COLO668 (cell line): ENCODE measurements around the gene MND1.
A peak's percentile ranks its signal among the peaks of the same experiment; 100 is the strongest.
"Not testable (repeated sequence)": the region's sequence is repeated elsewhere in the genome, so short reads cannot be mapped to it uniquely, and the experiment has no call there.

Source experiments
- DNase-seq: peaks from one replicate; lab custom pipeline; 2025; ENCODE audit not compliant: unreplicated experiment; lab: John Stamatoyannopoulos, UW

The MND1 gene

DNA sequence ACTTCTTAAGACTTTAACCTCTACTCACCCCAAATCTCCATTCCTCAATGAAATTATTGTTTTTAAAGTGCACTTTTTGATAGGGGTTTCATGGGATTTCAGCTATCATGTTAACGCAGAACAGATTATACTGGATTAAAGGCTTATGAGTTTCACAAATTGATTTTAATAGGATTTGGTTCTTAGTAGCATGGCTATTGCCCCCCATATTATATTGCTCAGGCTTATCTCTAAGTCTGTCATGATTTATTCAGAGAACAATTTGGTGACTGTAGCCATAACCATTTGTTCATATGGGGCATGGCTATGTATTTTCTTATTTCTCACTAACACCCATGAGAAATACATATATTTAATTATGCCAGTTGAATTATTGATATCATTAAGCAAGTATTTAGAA lies 57.0 kb downstream of the MND1 start:
- no peak for DNase-seq

DNA sequence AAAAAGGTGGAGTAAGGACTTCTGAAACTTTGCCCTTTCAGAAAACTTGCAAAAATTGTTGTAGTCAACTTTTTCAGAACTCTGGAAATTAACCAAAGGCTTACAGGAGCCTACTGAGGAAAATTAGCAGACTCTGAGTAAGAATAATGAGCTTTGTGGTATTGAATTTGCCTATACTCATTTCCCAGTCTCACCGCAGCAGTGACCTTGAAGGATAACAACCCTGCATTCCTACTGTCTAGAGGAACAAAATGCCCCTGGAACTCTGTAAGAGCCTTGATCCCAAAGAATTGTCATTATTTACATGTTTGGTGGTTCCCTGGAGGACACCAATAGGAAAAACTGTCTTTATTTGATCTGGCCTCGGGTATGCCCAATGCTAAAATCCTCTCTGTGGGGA lies 57.9 kb downstream of the MND1 start:
- no peak for DNase-seq

DNA sequence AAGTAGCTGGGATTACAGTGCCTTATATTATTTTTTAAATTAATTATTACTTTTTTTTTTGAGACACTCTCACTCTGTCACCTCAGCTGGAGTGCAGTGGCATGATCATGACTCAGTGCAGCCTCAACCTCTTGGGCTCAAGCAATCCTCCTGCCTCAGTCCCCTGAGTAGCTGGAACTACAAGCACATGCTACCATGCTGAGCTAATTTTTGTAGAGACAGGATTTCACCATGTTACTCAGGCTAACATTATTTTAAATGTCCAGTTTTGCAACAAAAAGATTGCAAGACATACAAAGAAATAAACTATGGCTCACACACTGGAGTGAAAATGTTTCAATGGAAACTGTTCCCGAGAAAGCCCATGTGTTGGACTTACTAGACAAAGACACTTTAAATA lies 59.2 kb downstream of the MND1 start:
- no peak for DNase-seq

DNA sequence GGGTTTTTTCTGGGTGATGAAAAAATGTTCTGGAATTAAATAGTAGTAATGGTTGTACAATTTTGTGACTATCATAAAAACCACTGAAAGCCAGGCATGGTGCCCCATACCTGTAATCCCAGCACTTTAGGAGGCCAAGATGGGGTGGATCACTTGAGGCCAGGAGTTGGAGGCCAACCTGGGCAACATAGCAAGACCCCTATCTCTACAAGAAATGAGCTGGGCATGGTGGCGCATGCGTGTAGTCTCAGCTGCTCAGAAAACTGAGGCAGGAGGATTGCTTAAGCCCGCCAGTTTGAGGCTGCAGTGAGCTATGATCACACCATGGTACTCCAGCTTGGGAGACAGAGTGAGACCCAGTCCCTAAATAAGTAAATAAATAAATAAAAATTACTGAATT lies 63.4 kb downstream of the MND1 start:
- no peak for DNase-seq

DNA sequence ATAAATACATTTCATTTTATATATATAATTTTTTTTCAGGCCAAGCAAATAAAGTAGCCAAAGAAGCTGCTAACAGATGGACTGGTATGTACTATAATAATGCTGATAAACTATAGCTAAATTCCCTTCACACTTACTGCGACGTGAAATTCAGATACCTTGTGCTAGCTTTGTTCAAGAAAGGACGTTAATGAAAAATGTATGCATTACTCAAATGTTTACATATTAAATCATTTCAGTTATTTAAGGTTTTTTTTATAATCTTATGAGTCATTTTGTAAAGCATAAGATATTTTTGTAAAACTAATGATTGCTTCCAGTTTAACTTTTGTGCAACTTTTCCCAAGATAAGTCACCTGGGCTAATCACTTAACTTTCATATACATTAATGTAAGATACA lies 64.4 kb downstream of the MND1 start:
- no peak for DNase-seq

DNA sequence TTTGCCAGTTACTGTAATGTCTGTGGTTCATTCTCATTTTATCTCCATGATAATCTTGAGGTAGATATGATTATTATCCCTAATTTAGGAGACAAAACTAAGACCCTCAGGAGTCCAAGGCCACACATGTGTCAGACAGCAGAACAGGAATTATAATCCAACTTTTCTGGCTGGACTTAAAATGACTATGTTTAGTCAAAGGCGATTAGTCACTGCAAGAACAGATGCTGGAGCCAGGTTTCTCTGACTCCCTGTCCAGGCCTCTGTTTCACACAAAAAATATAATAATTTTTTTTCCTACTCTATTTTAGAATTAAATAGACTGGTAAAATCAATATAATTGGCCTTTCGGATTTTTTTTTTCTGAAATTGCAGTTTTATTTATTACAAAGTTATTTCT lies 64.9 kb downstream of the MND1 start:
- no peak for DNase-seq

DNA sequence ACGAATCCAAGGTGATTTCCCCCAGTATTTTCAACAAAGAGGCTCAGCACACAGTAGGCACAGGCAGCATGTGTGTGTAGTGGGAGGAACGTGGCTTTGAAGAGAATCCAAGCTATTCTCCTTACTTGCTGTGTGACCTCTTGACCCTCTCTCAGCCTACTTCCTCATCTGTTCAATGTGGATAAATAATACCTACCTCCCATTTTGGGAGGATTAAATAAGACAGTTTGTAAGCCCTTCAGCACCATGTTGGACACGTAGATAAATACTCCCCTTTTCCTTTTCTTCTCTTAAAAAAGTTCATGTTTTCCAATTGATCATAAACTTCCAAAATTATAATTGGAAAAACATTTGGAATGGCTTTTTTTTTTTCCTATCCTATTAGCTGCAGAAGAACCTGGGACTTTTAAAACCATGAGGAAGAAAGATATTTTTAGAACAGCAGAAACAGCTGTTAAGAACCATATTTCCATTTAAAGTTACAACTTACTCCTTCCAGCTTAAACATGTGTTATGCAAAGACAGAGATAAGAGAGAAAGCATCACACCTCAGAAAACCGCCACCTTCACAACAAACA lies 65.5 kb downstream of the MND1 start:
- DNase-seq: no peak

DNA sequence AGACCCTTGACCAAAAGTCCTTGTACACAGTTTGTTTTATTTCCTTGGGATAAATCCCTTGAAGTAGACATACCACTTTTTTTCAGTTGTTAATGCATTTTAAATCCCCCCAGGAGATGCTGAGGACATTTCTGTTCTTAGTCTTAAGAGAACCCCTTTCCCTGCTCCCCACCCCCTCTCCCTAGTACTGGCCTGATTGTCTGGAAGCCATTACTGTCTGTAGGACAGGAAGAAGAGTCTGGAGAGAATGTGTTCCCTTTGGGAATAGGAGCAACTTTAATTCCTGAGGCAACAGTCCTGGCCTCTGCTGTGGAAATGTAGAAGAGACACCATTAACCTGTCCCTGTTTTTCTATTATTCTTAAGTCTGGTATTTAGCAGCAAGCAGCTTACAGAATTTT lies 69.4 kb downstream of the MND1 start:
- DNase-seq: no peak

DNA sequence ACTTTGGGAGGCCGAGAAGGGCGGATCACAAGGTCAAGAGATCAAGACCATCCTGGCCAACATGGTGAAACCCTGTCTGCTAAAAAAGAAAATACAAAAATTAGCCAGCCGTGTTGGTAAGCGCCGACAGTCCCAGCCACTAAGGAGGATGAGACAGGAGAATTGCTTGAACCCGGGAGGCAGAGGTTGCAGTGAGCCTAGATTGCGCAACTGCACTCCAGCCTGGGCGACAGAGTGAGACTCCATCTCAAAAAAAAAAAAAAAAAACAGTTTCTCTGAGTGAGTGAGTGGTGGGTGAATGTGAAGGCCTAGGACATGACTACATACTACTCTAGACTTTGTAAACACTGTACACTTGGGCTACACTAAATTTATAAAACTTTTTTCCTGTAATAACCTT lies 72.0 kb downstream of the MND1 start:
- not testable (repeated sequence) for DNase-seq

DNA sequence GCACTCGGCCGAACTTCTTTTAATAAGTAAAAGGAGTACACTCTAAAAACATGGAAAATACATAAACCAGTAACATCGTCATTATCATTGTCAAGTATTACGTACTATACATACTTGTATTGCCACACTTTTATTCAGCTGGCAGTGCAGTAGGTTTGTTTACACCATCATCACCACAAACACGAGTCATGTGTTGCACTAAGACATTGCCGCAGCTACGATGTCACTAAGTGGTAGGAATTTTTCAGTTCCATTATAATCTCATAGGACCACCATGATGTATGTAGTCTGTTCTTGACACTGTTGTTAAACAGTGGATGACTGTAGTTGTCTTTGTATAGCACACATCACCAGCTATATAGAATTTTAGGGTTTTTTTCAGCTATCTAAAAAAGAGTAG lies 73.6 kb downstream of the MND1 start:
- no peak for DNase-seq

DNA sequence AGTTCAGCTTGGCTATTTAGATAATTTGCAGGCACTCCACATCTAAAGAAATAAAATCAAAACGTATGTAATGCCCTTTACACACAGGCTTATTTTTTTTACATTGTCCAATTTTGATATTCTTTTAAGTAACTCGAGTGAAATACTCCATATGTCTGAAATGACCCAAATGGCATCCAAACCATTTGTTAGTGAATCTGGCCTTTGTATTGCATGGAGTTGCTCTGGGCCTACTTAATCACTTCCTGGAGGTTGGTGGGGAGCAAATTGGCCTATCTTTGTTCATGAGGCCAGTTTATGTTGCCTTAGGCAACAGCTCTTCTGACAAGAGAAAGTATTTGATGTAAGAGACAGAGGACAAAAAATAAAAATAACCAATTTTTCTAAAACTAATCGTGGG lies 74.1 kb downstream of the MND1 start:
- no peak for DNase-seq

DNA sequence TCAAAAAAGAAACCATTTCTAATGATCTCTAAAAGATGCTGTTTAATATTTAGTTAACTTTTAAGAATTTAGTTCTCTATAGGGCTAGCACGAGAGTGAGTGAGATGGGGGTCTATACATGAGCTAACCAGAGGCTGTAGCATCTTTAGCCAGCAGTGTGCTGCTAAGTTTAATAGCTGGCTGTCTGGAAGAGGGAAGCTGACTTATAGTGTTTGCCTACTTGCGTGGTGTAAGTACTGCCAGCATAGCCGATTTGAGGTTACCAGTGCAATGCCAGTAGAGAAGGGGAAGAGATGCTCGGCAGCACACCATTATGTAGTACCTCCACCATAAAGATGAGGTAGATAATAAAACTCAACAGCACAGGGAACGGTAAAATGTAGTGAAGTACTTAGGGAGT lies 74.5 kb downstream of the MND1 start:
- DNase-seq: no peak

DNA sequence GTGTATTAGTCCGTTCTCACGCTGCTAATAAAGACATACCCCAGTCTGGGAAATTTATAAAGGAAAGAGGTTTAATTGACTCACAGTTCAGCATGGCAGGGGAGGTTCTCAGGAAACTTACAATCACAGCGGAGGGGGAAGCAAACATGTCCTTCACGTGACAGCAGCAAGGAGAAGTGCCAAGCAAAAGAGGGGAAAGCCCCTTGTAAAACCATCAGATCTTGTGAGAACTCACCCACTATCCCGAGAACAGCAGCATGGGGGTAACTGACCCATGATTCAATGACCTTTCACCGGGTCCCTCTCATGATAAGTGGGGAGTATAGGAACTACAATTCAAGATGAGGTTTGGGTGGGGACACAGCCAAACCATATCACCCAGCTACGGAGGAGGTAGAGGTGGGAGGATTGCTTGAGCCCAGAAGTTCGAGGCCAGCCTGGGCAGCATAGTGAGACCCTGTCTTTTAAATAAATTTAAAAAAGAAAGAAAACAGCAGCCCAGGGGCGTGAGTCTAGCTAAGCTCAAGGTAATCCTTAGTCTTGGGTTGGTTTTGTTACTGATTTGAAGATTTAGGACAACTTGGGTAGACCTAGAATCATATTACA lies 75.3 kb downstream of the MND1 start:
- no peak for DNase-seq

DNA sequence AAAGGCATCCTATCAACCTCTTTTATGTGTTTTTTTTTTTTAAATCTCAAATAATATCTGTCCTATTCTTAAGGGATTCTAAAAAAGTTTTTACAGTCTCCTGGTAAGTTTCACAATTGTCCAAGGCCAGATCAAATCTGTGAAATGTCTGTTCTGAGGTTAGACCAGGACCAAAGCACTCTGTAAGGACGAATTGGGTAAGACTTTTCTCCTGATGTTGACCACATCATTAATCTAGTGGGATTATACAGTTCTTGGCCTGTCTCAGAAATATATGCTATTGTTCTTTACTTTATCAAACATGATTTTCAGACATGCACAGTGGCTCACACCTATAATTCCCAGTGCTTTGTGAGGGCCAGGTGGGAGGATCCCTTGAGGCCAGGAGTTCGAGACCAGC lies 75.9 kb downstream of the MND1 start:
- no peak for DNase-seq

DNA sequence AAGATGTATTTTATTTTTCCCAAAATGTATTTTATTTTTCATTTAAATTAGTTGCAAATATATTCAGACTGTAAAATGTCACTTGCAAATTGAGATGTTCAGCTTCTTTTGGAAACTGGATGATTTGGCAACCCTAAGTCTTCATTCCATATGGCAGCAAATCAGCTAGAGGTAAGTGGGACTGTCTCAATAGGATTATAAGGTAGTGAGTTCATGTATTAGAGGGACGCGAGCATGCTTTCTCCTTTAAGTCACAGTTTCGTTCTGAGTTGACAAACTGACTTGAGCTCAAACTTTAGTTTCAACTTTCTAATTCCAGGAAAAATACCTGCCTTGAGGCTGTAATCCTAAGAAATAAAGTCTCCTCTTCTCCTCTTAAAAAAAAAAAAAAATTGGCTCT lies 77.5 kb downstream of the MND1 start:
- no peak for DNase-seq

DNA sequence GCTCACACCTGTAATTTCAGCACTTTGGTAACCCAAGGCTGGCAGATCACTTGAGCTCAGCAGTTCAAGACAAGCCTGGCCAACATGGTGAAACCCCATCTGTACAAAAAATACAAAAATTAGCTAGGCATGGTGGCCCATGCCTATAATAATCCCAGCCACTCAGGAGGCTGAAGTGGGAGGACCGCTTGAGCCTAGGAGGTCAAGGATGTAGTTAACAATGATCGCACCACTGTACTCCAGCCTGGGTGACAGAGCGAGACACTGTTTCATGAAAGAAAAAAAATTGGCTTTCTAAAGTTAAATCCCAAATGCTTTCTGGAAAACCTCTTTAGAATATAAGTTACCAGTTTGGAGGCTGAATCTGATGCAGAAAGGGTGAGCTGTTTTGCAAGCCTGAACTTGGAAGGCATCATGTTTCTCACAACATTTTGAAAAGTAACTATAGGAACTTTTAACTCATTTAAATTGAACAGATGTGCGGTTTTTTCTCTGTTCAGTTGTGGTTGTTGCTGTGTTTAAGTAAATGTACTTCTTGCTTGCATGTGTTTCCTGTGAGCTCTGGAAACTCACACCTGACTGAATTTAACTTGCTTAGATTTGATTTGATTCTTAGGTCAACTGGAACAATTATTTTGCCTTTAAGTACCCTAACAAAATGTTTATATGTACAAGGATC lies 81.9 kb downstream of the MND1 start:
- no peak for DNase-seq

DNA sequence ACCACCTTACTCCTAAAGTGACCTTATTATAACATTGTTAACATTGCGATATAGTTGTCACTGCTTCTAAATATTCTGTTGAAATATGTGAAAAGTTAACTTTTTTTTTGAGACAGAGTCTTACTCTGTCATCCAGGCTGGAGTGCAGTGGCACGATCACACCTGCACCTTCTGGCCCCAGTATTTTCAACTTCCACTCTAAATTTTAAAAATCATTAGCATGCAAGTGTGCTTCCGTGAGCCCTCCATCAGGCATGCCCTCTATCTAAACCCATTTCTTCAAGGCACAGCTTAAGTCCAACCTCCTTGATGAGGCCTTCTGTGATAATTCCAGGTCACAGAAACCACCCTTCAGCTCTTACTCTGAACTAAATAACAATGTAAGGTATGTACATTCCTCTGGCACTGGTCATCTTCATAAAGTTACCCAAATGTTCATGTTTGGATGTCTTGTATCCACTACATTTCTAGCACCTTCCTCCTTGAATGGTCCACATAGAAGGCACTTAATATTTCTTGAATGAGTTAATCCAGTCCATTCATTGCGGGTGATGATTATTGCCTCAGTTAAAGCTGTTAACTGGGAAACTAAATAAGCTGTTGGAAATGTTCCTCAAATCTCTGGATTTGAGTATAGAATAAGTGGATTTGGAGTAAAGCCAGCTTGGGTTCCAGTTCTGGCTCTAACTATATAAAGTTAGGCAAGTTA lies 83.0 kb downstream of the MND1 start:
- no peak for DNase-seq

DNA sequence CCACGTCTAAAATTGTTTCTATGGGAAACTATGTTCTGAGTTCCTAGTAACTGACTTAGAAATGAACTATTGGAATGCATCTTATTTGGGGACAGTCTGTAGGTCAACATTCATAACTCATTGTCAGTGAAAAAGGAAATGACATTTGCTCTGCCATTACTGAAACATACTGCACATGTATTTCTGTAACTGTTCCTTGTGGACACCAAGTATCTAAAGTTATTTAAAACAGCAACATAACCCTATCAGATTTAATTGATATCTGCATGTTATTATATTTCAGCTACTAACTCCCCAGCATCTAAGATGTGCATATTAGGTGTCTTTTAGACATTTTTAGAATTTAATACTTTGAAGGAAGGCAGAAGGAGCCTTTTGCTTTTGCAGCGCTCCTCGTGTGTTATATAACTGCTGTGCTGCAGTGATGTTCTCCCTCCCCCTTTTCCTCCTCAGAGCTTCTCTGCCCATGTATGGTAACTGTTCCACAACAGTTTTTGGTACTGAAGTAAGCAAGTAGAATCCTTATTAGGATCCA lies 84.5 kb downstream of the MND1 start:
- DNase-seq: no peak

DNA sequence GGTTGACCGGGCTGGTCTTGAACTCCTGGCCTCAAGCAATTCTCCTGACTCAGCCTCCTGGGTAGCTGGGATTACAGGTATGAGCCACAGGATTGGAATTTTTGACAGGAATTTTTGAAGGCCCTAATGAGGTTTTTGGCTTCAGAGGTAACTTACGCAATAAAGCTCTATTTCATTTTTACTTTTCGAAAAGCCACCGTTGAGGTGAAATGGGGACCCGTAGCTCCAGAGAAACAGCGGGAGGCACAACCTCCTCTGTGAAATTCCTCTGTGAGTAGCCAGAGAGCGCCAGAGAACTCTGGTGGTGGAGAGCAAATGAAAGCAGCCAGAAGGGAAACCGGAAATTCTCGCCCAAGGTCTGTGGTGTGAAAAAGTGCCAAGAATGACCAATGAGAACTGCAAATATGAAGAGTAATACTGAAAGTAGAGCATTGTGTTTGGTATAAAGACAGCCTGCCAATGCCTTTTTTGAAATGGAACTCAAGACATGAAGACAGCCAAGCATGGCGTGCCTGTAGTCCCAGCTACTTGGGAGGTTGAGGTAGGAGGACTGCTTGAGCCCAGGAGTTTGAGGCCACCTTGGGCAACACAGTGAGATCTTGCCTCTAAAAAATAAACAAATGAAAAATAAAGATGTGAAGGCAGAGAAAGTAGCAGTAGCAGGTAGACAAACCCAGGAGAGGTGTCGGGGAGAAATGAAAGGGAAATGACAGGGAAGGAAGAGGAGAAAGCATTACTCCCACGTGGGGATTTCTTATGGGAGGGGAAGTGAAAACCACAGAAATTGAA lies 88.7 kb downstream of the MND1 start:
- DNase-seq: peak; percentile 14

DNA sequence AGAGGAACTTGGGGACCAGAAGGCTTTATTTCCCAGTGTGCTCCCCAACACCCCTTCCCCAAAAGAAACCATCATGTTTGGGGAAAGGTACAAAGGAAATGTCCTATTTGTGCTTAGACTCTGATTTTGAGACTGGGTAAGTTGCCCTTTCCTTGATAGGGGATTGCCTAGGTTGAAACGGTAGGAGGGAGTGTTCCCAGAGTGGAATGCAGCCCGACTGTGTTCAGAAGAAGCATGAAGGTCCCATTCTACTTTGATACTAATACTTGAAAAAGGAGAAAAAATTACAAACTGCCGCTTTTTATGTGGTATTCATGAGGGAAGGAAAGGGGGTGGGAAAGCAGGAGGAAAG lies 89.2 kb downstream of the MND1 start:
- no peak for DNase-seq

DNA sequence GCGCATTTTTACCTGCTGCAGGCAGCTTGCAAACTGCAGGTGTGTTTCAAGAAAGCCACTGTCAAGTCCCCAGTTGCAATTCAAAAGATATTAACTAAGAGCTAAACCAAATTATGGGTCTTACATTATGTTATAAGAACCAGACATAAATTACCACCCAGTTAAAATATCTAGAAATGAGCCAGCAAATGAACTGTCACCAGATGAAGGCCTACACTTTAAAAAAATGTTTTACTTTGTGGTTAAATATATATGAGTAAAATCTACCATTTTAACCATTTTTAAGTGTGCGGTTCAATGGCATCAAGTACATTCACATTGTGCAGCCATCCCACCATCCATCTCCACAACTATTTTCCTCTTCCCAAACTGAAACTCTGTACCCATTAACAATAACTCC lies 89.7 kb downstream of the MND1 start:
- no peak for DNase-seq
